ENCODE data around the gene MRPL14.

MRPL14 gene

DNA sequence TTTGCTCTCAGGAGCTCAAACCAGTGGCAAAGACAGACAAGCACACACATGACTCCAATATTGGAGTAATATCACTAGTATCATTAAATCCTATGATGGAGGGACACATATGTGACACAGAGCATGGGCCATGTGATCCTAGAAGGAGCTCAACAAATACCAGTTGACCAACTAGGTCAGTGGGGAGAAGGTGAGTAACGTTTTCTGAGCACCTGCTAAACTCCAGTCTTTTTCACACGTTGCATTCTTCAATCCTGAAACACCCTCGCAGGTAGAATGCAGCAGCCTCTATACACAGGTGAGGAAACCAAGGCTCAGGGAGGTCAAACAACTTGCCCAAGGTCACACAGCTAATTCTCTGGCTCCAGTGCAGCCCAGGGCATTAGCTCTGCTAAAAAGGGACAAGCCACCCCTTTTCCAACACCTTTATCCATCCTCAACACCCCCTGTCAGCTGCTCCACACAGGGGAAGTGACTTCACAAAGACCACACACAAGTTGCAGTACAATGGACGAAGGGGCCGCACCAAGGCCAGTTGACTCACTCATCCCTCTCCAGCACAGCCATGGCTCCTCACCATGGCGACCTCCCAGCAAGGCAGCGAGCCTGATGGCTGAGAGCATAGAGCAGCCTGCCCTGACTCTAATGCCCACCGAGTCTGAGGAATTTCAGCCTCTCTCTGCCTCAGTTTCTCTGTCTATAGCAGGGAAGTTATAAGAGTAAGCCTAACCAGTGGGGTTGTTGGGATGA lies 35.8 kb upstream of the MRPL14 start:
- no peak for ATAC-seq

DNA sequence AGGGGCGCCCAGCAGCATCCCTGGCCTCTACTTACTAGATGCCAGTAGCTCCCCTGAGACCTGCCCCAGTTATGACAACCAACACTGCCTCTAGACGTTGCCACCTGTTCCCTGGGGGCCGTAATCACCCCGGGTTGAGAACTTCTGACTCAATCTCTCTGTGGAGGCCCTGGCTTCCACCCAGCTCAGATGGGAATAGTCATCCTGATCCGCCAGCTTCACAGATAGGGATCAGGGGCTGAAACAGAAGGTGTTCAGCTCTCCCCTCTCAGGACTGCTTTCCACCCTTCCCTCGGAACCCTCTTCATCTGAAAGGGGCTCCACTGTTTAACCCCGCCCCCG lies 34.7 kb upstream of the MRPL14 start:
- no peak for TF ChIP-seq ARNTL (CRISPR knock-in tag; IDR thresholded peaks at IDR 0.05; ENCODE audit: borderline replicate concordance, low read depth)
- no peak for TF ChIP-seq ZNF70 (CRISPR knock-in tag; IDR thresholded peaks at IDR 0.05)
- TF ChIP-seq, protein P1, sequence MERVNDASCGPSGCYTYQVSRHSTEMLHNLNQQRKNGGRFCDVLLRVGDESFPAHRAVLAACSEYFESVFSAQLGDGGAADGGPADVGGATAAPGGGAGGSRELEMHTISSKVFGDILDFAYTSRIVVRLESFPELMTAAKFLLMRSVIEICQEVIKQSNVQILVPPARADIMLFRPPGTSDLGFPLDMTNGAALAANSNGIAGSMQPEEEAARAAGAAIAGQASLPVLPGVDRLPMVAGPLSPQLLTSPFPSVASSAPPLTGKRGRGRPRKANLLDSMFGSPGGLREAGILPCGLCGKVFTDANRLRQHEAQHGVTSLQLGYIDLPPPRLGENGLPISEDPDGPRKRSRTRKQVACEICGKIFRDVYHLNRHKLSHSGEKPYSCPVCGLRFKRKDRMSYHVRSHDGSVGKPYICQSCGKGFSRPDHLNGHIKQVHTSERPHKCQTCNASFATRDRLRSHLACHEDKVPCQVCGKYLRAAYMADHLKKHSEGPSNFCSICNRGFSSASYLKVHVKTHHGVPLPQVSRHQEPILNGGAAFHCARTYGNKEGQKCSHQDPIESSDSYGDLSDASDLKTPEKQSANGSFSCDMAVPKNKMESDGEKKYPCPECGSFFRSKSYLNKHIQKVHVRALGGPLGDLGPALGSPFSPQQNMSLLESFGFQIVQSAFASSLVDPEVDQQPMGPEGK (CRISPR knock-in tag; IDR thresholded peaks at IDR 0.05; ENCODE audit: borderline replicate concordance) = no peak
- no peak for TF ChIP-seq ZFP30 (CRISPR knock-in tag; IDR thresholded peaks at IDR 0.05)
- no peak for TF ChIP-seq ZC3H10 (CRISPR knock-in tag; IDR thresholded peaks at IDR 0.05)
- no peak for TF ChIP-seq RARB (CRISPR knock-in tag; IDR thresholded peaks at IDR 0.05)
- TF ChIP-seq PPARA (CRISPR knock-in tag; IDR thresholded peaks at IDR 0.05; ENCODE audit: borderline replicate concordance) = no peak
- no peak for TF ChIP-seq CSDC2 (CRISPR knock-in tag; IDR thresholded peaks at IDR 0.05)
- TF ChIP-seq BACH2 (CRISPR knock-in tag; IDR thresholded peaks at IDR 0.05; ENCODE audit: borderline replicate concordance) = no peak
- TF ChIP-seq ISL1 (CRISPR knock-in tag; IDR thresholded peaks at IDR 0.05) = no peak
- TF ChIP-seq TOX (CRISPR knock-in tag; IDR thresholded peaks at IDR 0.05; ENCODE audit: borderline replicate concordance) = no peak
- no peak for TF ChIP-seq ZFP3 (CRISPR knock-in tag; IDR thresholded peaks at IDR 0.05)
- TF ChIP-seq ESRRG (CRISPR knock-in tag; IDR thresholded peaks at IDR 0.05) = no peak
- ATAC-seq = peak; percentile 19; the same call in 2 of the 3 replicates

More for the DNA sequence above, 35.8 kb upstream of the MRPL14 start:
- TF ChIP-seq ZNF565 (CRISPR knock-in tag; conservative IDR thresholded peaks at IDR 0.05; ENCODE audit: low read depth) (no peak), BACH2 (CRISPR knock-in tag; IDR thresholded peaks at IDR 0.05; ENCODE audit: borderline replicate concordance) (no peak), ZC3H10 (CRISPR knock-in tag; IDR thresholded peaks at IDR 0.05) (no peak), ZNF70 (CRISPR knock-in tag; IDR thresholded peaks at IDR 0.05) (no peak), ISL1 (CRISPR knock-in tag; IDR thresholded peaks at IDR 0.05) (no peak), ESRRG (CRISPR knock-in tag; IDR thresholded peaks at IDR 0.05) (no peak), ZFP30 (CRISPR knock-in tag; IDR thresholded peaks at IDR 0.05) (no peak), ARNTL (CRISPR knock-in tag; IDR thresholded peaks at IDR 0.05; ENCODE audit: borderline replicate concordance, low read depth) (no peak), ZNF8 (CRISPR knock-in tag; IDR thresholded peaks at IDR 0.05) (no peak), SNAI2 (CRISPR knock-in tag; IDR thresholded peaks at IDR 0.05) (no peak), PPARA (CRISPR knock-in tag; IDR thresholded peaks at IDR 0.05; ENCODE audit: borderline replicate concordance) (no peak), ZFP3 (CRISPR knock-in tag; IDR thresholded peaks at IDR 0.05) (no peak), TCF4 (CRISPR knock-in tag; IDR thresholded peaks at IDR 0.05; ENCODE audit: borderline replicate concordance) (no peak)
- TF ChIP-seq, protein P2, sequence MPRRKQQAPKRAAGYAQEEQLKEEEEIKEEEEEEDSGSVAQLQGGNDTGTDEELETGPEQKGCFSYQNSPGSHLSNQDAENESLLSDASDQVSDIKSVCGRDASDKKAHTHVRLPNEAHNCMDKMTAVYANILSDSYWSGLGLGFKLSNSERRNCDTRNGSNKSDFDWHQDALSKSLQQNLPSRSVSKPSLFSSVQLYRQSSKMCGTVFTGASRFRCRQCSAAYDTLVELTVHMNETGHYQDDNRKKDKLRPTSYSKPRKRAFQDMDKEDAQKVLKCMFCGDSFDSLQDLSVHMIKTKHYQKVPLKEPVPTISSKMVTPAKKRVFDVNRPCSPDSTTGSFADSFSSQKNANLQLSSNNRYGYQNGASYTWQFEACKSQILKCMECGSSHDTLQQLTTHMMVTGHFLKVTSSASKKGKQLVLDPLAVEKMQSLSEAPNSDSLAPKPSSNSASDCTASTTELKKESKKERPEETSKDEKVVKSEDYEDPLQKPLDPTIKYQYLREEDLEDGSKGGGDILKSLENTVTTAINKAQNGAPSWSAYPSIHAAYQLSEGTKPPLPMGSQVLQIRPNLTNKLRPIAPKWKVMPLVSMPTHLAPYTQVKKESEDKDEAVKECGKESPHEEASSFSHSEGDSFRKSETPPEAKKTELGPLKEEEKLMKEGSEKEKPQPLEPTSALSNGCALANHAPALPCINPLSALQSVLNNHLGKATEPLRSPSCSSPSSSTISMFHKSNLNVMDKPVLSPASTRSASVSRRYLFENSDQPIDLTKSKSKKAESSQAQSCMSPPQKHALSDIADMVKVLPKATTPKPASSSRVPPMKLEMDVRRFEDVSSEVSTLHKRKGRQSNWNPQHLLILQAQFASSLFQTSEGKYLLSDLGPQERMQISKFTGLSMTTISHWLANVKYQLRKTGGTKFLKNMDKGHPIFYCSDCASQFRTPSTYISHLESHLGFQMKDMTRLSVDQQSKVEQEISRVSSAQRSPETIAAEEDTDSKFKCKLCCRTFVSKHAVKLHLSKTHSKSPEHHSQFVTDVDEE (CRISPR knock-in tag; IDR thresholded peaks at IDR 0.05) = no peak
- TF ChIP-seq, protein P3, sequence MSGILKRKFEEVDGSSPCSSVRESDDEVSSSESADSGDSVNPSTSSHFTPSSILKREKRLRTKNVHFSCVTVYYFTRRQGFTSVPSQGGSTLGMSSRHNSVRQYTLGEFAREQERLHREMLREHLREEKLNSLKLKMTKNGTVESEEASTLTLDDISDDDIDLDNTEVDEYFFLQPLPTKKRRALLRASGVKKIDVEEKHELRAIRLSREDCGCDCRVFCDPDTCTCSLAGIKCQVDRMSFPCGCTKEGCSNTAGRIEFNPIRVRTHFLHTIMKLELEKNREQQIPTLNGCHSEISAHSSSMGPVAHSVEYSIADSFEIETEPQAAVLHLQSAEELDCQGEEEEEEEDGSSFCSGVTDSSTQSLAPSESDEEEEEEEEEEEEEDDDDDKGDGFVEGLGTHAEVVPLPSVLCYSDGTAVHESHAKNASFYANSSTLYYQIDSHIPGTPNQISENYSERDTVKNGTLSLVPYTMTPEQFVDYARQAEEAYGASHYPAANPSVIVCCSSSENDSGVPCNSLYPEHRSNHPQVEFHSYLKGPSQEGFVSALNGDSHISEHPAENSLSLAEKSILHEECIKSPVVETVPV (CRISPR knock-in tag; IDR thresholded peaks at IDR 0.05) = no peak
- TF ChIP-seq, protein P1 (CRISPR knock-in tag; IDR thresholded peaks at IDR 0.05; ENCODE audit: borderline replicate concordance) = no peak
- TF ChIP-seq, protein P4, sequence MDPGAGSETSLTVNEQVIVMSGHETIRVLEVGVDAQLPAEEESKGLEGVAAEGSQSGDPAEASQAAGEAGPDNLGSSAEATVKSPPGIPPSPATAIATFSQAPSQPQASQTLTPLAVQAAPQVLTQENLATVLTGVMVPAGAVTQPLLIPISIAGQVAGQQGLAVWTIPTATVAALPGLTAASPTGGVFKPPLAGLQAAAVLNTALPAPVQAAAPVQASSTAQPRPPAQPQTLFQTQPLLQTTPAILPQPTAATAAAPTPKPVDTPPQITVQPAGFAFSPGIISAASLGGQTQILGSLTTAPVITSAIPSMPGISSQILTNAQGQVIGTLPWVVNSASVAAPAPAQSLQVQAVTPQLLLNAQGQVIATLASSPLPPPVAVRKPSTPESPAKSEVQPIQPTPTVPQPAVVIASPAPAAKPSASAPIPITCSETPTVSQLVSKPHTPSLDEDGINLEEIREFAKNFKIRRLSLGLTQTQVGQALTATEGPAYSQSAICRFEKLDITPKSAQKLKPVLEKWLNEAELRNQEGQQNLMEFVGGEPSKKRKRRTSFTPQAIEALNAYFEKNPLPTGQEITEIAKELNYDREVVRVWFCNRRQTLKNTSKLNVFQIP (CRISPR knock-in tag; IDR thresholded peaks at IDR 0.05; ENCODE audit: borderline replicate concordance, low read depth) = no peak
- TF ChIP-seq, protein P5, sequence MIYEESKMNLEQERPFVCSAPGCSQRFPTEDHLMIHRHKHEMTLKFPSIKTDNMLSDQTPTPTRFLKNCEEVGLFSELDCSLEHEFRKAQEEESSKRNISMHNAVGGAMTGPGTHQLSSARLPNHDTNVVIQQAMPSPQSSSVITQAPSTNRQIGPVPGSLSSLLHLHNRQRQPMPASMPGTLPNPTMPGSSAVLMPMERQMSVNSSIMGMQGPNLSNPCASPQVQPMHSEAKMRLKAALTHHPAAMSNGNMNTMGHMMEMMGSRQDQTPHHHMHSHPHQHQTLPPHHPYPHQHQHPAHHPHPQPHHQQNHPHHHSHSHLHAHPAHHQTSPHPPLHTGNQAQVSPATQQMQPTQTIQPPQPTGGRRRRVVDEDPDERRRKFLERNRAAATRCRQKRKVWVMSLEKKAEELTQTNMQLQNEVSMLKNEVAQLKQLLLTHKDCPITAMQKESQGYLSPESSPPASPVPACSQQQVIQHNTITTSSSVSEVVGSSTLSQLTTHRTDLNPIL (CRISPR knock-in tag; IDR thresholded peaks at IDR 0.05; ENCODE audit: low read depth) = no peak
